ENCODE data around the gene C16orf95. TPM values are rescaled to one million over a fixed set of nuclear protein-coding genes. Genes with fewer than 3 reads are reported as not detected.

C16orf95 gene
- total and polyA plus RNA-seq, 4 donors = 2.0 to 6.2 (median 4.6) TPM

DNA sequence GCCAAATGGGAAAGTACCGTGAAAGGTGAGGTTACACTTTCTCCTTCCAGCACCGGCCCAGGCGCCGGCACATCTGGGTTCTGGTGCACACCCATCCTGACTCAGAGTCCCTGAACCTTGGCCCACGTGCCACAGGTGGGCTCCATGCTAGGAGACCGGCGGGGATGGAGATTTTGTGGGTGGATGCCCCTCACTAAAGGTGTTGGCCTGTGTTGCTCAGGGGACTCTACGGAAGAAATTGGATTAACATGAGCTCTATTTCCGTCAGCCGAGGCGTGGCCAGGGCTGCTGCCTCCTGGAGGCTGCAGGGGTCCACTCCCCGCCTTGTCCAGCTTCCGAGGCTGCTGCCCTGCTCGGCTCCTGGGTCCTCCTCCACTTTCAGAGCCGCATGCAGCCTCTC lies 35.6 kb upstream of the C16orf95 start:
- no peak overlapping the region for H3K27ac ChIP-seq (ENCODE audit: low read depth in 1 of 2, low read length in 2 of 2)
- no peak overlapping the region for H3K9ac ChIP-seq (ENCODE audit: low read depth in 1 of 2, low read length in 2 of 2)
- no peak overlapping the region for H3K4me3 ChIP-seq (ENCODE audit: low read depth in 1 of 3, low read length in 3 of 3)
- WGBS = 94% methylated on average over 15 of the region's 15 CpGs
- H3K36me3 ChIP-seq (ENCODE audit: control insufficient read depth in 4 of 4, insufficient read depth in 3 of 4, low read depth in 1 of 4, low read length in 3 of 4) = peaks cover 0 to 22% (median 9%) of the 10 kb centered on the region in 4 donors
- no peak for TF ChIP-seq FOXA1 (IDR thresholded peaks at IDR 0.05)
- TF ChIP-seq SP1 (IDR thresholded peaks at IDR 0.05) = no peak
- H3K4me1 ChIP-seq (ENCODE audit: control insufficient read depth in 4 of 4, insufficient read depth in 4 of 4, low read length in 3 of 4) = peaks cover 0 to 2% (median 0%) of the 10 kb centered on the region in 4 donors
- no peaks in the 10 kb centered on the region for H3K9me3 ChIP-seq (ENCODE audit: control insufficient read depth in 4 of 4, low read length in 3 of 4)
- no peaks in the 10 kb centered on the region for H3K27me3 ChIP-seq (ENCODE audit: control insufficient read depth in 4 of 4, insufficient read depth in 4 of 4, low read length in 3 of 4)
- no peak for DNase-seq (ENCODE audit: low spot score)

DNA sequence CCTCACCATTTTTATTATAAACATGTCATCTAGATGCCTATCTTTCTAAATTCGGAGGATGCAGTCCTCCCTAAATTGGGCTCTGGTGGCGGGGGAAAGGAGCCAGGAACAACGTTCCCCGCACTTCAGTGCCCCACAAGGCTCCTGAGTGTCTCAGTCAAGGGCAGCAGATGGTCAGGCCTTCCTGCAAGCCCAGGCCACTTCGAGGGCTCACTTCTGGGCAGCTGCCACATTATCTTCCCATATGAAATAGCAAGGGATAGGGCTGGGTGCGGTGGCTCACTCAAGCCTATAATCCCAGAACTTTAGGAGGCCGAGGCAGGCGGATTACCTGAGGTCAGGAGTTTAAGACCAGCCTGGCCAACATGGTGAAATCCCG lies 34.1 kb upstream of the C16orf95 start:
- no peak overlapping the region for H3K4me3 ChIP-seq (ENCODE audit: low read depth in 1 of 3, low read length in 3 of 3)
- WGBS = 78% methylated on average over 9 of the region's 9 CpGs
- no peak overlapping the region for H3K27ac ChIP-seq (ENCODE audit: low read depth in 1 of 2, low read length in 2 of 2)
- peaks cover 0 to 2% (median 0%) of the 10 kb centered on the region in 4 donors for H3K4me1 ChIP-seq (ENCODE audit: control insufficient read depth in 4 of 4, insufficient read depth in 4 of 4, low read length in 3 of 4)
- H3K27me3 ChIP-seq (ENCODE audit: control insufficient read depth in 4 of 4, insufficient read depth in 4 of 4, low read length in 3 of 4) = no peaks in the 10 kb centered on the region
- no peak for TF ChIP-seq RAD21 (IDR thresholded peaks at IDR 0.05)
- TF ChIP-seq CTCF (IDR thresholded peaks at IDR 0.05; ENCODE audit: low read depth, low read length, missing input control) = no peak
- TF ChIP-seq TAF1 (conservative IDR thresholded peaks at IDR 0.05) = no peak
- no peak for TF ChIP-seq EGR1 (IDR thresholded peaks at IDR 0.05; ENCODE audit: low read depth in 2 of 2)
- no peak for TF ChIP-seq SP1 (IDR thresholded peaks at IDR 0.05)
- TF ChIP-seq GABPA (IDR thresholded peaks at IDR 0.05 in 1 of 2, conservative IDR thresholded peaks at IDR 0.05 in 1 of 2) = no peak
- H3K9me3 ChIP-seq (ENCODE audit: control insufficient read depth in 4 of 4, low read length in 3 of 4) = no peaks in the 10 kb centered on the region
- no peak overlapping the region for H3K9ac ChIP-seq (ENCODE audit: low read depth in 1 of 2, low read length in 2 of 2)
- H3K36me3 ChIP-seq (ENCODE audit: control insufficient read depth in 4 of 4, insufficient read depth in 3 of 4, low read depth in 1 of 4, low read length in 3 of 4) = peaks cover 3 to 20% (median 10%) of the 10 kb centered on the region in 4 donors
- no peak for DNase-seq (ENCODE audit: low spot score)

GRCh38 chr16:87350681-87351319 lies 33.6 kb upstream of the C16orf95 start:
- TF ChIP-seq, protein P1, sequence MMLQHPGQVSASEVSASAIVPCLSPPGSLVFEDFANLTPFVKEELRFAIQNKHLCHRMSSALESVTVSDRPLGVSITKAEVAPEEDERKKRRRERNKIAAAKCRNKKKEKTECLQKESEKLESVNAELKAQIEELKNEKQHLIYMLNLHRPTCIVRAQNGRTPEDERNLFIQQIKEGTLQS (IDR thresholded peaks at IDR 0.05) = no peak
- Histone ChIP-seq H3K27me3 (ENCODE audit: control insufficient read depth in 4 of 4, insufficient read depth in 4 of 4, low read length in 3 of 4) (no peaks in the 10 kb centered on the region), H3K36me3 (ENCODE audit: control insufficient read depth in 4 of 4, insufficient read depth in 3 of 4, low read depth in 1 of 4, low read length in 3 of 4) (peaks cover 4 to 25% (median 9%) of the 10 kb centered on the region in 4 donors), H3K9ac (ENCODE audit: low read depth in 1 of 2, low read length in 2 of 2) (no peak overlapping the region), H3K9me3 (ENCODE audit: control insufficient read depth in 4 of 4, low read length in 3 of 4) (no peaks in the 10 kb centered on the region), H3K4me3 (ENCODE audit: low read depth in 1 of 3, low read length in 3 of 3) (no peak overlapping the region), H3K27ac (ENCODE audit: low read depth in 1 of 2, low read length in 2 of 2) (no peak overlapping the region), H3K4me1 (ENCODE audit: control insufficient read depth in 4 of 4, insufficient read depth in 4 of 4, low read length in 3 of 4) (peaks cover 0 to 3% (median 0%) of the 10 kb centered on the region in 4 donors)
- no peak for DNase-seq (ENCODE audit: low spot score)
- WGBS = 91% methylated on average over 23 of the region's 23 CpGs

DNA sequence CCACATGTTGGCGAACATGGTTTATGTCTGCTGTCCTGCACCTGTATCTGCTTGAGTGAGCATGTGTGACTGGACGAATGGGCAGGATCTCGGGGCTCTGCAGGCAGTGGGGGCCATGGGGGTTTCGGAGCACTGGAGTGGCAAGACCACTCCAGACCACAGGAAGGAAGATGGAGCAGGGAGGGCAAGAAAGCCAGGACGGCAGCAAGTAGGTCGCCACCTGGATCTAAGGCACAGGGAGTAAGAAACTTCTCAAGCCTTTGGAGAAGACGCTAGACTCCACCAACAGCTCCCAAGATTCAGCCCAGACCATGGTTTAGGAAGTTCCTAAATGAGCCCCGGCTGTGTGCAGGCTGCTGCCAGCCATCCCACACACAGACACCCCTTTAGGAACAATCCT lies 32.8 kb upstream of the C16orf95 start:
- Histone ChIP-seq H3K27me3 (ENCODE audit: control insufficient read depth in 4 of 4, insufficient read depth in 4 of 4, low read length in 3 of 4) (no peaks in the 10 kb centered on the region), H3K9ac (ENCODE audit: low read depth in 1 of 2, low read length in 2 of 2) (no peak overlapping the region), H3K9me3 (ENCODE audit: control insufficient read depth in 4 of 4, low read length in 3 of 4) (no peaks in the 10 kb centered on the region), H3K4me1 (ENCODE audit: control insufficient read depth in 4 of 4, insufficient read depth in 4 of 4, low read length in 3 of 4) (peaks cover 0 to 5% (median 0%) of the 10 kb centered on the region in 4 donors), H3K36me3 (ENCODE audit: control insufficient read depth in 4 of 4, insufficient read depth in 3 of 4, low read depth in 1 of 4, low read length in 3 of 4) (peaks cover 4 to 30% (median 9%) of the 10 kb centered on the region in 4 donors), H3K4me3 (ENCODE audit: low read depth in 1 of 3, low read length in 3 of 3) (no peak overlapping the region), H3K27ac (ENCODE audit: low read depth in 1 of 2, low read length in 2 of 2) (no peak overlapping the region)
- no peak for DNase-seq (ENCODE audit: low spot score)
- TF ChIP-seq RAD21 (IDR thresholded peaks at IDR 0.05) (no peak), ZBTB33 (IDR thresholded peaks at IDR 0.05) (no peak), FOXA2 (IDR thresholded peaks at IDR 0.05) (no peak)
- WGBS = 92% methylated on average over 8 of the region's 8 CpGs

Measured in liver (tissue), 9 donors.